GM10266 (cell line): ENCODE data around the gene CLINT1.

ENCODE experiments used
- DNase-seq: peaks from one replicate; pipeline ENCODE4 v3.0.0; 2012; ENCODE audit errors: extremely low spot score
- TF ChIP-seq, protein P1 (sequence below): IDR thresholded peaks from 2 replicates; pipeline ENCODE4 v1.5.1; 2012; ENCODE audit warnings: mild to moderate bottlenecking, low read depth; ENCODE audit not compliant: control insufficient read depth, insufficient read depth; ENCODE audit errors: missing control alignments

CLINT1 gene

DNA sequence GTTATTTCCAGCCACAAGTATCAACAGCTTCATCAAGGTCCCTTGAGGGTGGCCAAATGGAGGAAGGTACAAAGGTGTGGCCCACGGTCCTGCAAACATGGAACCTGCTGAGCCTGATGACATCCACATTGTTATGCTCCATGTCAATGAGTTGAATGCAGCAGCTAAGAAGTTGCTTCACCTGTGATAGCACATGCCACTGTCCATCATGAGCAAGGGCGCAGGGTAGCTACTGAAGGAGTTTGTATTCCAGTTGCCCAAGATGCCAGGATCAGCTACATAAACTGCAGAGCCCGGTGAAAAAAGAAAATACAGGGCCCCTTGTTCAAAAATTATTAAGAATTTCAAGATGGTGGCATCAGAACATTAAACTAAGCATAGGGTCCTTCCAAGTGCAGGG lies 91.3 kb downstream of the CLINT1 start:
- no peak for DNase-seq
- TF ChIP-seq, protein P1, sequence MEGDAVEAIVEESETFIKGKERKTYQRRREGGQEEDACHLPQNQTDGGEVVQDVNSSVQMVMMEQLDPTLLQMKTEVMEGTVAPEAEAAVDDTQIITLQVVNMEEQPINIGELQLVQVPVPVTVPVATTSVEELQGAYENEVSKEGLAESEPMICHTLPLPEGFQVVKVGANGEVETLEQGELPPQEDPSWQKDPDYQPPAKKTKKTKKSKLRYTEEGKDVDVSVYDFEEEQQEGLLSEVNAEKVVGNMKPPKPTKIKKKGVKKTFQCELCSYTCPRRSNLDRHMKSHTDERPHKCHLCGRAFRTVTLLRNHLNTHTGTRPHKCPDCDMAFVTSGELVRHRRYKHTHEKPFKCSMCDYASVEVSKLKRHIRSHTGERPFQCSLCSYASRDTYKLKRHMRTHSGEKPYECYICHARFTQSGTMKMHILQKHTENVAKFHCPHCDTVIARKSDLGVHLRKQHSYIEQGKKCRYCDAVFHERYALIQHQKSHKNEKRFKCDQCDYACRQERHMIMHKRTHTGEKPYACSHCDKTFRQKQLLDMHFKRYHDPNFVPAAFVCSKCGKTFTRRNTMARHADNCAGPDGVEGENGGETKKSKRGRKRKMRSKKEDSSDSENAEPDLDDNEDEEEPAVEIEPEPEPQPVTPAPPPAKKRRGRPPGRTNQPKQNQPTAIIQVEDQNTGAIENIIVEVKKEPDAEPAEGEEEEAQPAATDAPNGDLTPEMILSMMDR: no peak

DNA sequence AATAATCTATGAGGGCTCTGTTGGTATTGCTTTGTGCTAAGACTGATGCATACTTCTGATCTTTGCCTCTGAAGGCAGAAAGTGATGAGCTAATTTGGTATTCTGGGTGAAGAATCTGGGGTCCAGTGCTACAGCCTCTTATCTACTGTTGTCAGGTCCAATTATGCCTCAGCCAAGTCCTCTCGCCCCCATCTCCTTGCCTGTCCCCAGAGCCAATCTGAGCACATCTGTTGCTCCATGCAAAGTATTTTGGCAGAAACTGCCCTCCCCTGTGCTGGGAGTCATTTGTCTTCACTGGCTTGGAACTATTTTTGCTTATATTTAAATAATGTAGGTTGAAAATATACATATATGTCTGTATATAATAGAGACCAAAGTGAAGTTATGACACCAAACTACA lies 92.0 kb downstream of the CLINT1 start:
- TF ChIP-seq, protein P1: no peak
- DNase-seq: no peak

DNA sequence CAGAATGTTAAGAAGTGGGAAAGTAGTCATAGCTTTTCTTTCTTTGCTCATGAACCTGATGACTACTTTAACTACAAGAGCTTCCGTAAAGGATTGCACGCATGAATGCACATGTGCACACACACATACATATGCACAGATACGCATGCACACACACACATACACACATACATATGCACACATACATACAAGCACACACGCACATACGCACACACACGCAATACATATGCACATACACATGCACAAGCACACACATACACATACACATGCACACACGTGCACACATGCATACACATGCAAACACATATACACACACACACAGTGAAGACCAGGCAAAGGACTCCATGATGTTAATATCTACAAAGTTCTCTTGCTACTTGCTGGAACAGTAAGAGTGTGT lies 92.5 kb downstream of the CLINT1 start:
- TF ChIP-seq, protein P1: no peak

DNA sequence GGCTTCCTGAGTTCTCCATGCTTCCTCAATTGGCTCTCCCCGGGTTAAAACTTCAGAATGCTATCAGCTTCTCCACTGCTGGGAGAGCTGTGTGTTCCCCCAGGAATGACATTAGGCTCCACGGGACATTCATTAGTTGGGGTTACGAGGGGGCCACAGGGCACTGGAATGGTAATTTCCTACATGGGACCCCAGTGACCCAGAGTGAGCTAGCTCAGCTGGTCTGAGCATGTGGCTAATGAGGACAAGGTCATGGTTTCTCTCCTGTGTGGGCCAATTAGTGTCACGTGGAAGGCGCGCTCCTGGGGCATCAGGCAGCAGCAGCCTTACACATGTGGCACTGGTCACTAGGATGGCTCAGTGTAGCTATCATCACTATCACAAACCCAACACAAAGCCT lies 94.4 kb downstream of the CLINT1 start:
- DNase-seq: no peak
- TF ChIP-seq, protein P1: no peak

More for the DNA sequence above, 92.5 kb downstream of the CLINT1 start:
- no peak for DNase-seq

DNA sequence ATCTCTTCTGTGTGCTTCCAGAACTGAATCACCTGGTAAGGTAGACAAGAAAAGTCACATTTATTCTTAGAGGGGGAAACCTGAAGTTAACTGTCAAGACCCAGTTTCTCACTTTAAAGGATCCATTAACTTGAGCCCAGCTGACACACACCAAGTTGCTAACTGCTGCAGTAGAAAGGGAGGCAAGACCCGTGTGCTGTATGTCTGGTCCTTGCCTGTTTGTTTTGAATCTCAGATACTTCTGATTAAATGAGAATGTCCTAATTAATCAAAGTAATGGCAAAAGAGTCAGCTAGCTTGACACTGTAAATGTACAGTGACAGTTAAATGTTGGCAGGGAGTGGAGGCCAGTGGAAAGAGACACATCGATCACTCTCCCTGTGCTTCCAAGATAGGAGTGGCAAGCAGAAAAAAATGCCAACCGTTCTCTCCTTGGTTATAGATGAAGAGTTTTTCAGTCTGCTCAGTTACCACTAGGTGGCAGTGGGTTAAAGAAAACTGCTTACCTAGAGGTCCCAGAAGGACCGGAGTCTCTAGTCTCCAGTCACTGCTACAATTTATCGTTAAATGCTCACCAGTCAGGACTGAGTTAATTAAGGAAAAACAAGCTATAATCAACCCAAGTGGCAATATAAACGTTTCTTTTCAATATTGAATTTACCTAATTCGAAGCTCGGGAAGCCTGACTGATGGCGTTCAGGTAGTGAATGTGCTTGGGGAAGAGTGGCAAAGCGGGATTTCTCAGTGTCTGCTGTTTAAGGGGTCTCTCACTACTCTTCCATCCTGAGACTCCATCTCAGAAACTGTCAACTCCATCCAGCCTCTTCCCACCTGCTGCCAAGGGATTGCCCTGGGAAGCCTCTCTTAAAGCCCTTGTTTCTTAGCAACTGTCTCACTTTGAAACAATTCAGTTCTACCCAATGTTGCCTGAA lies 97.0 kb downstream of the CLINT1 start:
- TF ChIP-seq, protein P1: peak; percentile 77
- DNase-seq: peak; percentile 68

DNA sequence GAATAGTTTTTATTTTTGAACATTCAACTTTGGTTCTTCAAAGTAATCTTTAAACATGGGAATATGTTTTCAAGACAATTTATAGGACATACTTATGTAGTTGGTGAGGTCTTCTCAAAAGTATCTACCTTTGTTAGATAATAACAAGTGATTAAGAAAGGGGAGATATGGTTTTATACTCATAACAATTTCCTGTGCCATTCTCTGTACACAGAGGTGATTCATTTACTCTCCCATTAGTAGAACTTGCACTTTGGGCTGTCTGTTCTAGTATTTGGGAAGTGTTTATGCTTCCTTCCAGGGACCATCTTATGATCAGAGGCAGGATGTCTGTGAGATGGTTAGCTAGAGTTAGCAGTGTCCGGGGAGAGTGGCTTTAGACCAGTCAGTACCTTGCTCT lies 100.2 kb downstream of the CLINT1 start:
- DNase-seq: no peak
- TF ChIP-seq, protein P1: no peak

DNA sequence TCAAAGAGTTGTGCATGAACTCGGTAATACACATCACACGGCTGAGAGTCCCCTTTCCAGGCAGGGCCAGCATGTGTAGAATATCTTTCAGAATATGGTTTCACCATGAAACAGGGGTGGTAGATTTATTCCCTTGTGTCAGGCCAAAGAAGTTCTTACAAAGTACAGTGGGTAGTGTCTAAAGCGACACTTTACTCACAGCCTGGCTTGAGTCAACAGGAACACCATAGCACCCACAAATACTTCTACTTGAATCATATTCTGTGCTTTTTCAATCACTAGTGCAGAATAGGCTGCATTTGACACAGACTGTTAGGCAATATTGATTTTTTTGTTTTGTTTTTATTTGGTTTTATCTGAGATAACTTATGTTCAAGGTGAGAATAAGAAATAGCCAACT lies 102.8 kb downstream of the CLINT1 start:
- TF ChIP-seq, protein P1: no peak
- DNase-seq: no peak
